Endothelial cell (in vitro differentiated cells): Measurements from ENCODE around the gene KRTAP2-1. TPM values are rescaled to one million over a fixed set of nuclear protein-coding genes. Genes with fewer than 3 reads are reported as not detected.

Experiments
- DNase-seq: peaks from one replicate; pipeline ENCODE4 v3.0.0; 2021; ENCODE audit warnings: low spot score
- H3K27ac Mint-ChIP-seq: one replicate; pipeline ENCODE4 v1.8.0; 2021; ENCODE audit warnings: mixed read lengths, inconsistent platforms; ENCODE audit not compliant: unreplicated experiment
- H3K27me3 Mint-ChIP-seq: one replicate; pipeline ENCODE4 v1.8.0; 2021; ENCODE audit warnings: mild to moderate bottlenecking, moderate library complexity, mixed read lengths, inconsistent platforms; ENCODE audit not compliant: unreplicated experiment
- H3K36me3 Mint-ChIP-seq: one replicate; pipeline ENCODE4 v1.8.0; 2021; ENCODE audit warnings: mild to moderate bottlenecking, low read depth, mixed read lengths, inconsistent platforms; ENCODE audit not compliant: unreplicated experiment
- H3K4me1 Mint-ChIP-seq: one replicate; pipeline ENCODE4 v1.8.0; 2021; ENCODE audit warnings: mild to moderate bottlenecking, mixed read lengths, inconsistent platforms; ENCODE audit not compliant: unreplicated experiment
- H3K4me3 Mint-ChIP-seq: one replicate; pipeline ENCODE4 v1.8.0; 2021; ENCODE audit warnings: mild to moderate bottlenecking, mixed read lengths, inconsistent platforms; ENCODE audit not compliant: unreplicated experiment
- H3K9me3 Mint-ChIP-seq: one replicate; pipeline ENCODE4 v1.8.0; 2021; ENCODE audit warnings: mixed read lengths, inconsistent platforms; ENCODE audit not compliant: unreplicated experiment
- total RNA-seq: library from RNA; stranded (reverse); fragmentation: NEBNext Ultra II Directional; extraction: Animal tissue kit (Norgen Biotek cat#: 25700); gene quantifications from one replicate; pipeline ENCODE4 v1.2.1, GENCODE V29; 2021; ENCODE audit not compliant: unreplicated experiment
- TF ChIP-seq, protein P1 (sequence below): fragments of 200-600 bp; sonication (generic); IDR thresholded peaks from one replicate; pipeline ENCODE4 v1.5.0; 2021; ENCODE audit warnings: antibody characterized with exemption; ENCODE audit not compliant: unreplicated experiment

Gene KRTAP2-1
- total RNA-seq, 1 donor from 2014 or later = not detected

DNA sequence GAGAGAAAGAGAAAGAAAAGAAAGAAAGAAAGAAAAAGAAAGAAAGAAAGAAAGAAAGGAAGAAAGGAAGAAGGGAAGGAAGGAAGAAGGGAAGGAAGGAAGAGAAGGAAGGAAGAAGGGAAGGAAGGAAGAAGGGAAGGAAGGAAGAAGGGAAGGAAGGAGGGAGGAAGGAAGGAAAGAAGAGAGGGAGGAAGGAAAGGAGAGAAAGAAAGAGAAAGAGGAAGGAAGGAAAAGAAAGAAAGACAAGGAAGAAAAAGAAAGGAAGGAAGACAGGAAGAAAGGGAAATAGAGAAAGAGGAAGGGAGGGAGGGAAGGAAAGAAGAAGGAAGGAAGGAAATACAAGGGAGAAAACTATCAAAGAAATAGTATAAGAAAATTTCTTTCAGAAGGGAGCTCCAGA, 29.7 kb upstream of the KRTAP2-1 start:
- Mint-ChIP-seq H3K27ac (no peak overlapping the region), H3K27me3 (peaks cover 4% of the 10 kb centered on the region), H3K36me3 (no peaks in the 10 kb centered on the region), H3K9me3 (no peaks in the 10 kb centered on the region), H3K4me1 (no peaks in the 10 kb centered on the region), H3K4me3 (no peak overlapping the region)
- TF ChIP-seq, protein P1, sequence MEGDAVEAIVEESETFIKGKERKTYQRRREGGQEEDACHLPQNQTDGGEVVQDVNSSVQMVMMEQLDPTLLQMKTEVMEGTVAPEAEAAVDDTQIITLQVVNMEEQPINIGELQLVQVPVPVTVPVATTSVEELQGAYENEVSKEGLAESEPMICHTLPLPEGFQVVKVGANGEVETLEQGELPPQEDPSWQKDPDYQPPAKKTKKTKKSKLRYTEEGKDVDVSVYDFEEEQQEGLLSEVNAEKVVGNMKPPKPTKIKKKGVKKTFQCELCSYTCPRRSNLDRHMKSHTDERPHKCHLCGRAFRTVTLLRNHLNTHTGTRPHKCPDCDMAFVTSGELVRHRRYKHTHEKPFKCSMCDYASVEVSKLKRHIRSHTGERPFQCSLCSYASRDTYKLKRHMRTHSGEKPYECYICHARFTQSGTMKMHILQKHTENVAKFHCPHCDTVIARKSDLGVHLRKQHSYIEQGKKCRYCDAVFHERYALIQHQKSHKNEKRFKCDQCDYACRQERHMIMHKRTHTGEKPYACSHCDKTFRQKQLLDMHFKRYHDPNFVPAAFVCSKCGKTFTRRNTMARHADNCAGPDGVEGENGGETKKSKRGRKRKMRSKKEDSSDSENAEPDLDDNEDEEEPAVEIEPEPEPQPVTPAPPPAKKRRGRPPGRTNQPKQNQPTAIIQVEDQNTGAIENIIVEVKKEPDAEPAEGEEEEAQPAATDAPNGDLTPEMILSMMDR = no peak
- DNase-seq = no peak

DNA sequence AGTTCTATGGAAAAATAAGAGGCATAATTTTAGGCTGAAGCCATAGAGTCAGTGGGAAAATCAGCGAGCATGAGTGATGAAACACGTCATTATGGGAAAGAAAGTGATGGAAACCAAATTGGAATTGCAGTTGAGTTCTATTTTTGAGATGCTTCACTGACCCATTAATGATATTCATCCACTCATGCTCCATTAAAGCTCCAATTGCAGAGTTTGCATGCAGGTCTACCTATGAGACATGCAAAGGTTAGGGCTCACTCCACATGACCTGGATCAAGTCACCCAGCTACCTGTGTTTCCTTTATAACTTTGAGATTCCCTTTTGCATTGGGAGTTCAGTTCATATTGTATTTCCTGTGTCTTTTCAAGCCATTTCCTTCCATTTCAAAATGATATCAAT, 26.6 kb upstream of the KRTAP2-1 start:
- no peak overlapping the region for H3K27ac Mint-ChIP-seq
- H3K4me1 Mint-ChIP-seq = no peaks in the 10 kb centered on the region
- H3K27me3 Mint-ChIP-seq = peaks cover 4% of the 10 kb centered on the region
- TF ChIP-seq, protein P1 = no peak
- no peaks in the 10 kb centered on the region for H3K9me3 Mint-ChIP-seq
- H3K4me3 Mint-ChIP-seq = no peak overlapping the region
- DNase-seq = no peak
- H3K36me3 Mint-ChIP-seq = no peaks in the 10 kb centered on the region

DNA sequence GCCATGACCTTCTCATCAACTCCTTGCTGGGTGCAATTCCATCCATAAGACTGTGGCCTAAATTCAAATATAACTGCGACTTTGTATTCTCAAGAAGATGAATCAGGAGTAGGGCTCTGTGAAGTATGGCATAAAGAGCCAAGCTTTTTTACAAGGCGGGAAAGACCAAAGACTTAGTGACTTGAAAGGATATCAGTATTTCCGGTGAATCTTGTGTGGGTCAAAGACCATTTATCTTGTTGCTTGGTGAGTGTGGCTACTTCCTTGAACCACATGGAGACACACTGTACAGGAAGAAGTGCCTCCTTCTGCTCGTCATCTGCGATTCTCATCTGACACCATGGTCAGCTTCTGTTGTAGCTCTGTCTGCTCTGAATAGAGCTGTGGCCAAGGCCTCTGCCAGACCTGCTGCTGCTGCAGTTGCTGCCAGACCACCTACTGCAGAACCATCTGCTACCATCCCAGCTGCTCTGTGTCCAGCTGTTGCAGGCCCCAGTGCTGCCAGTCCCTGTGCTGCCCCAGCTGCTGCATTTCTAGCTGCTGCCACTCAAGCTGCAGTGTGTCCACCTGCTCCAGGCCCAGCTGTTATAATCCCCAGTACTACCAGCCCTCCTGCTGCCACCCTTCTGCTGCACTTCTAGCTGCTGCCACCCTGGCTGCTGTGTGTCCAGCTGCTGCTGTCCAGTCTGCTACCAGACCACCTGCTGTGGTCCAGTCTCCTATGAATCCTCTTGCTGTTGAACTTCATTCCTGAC, 24.7 kb upstream of the KRTAP2-1 start:
- Mint-ChIP-seq H3K36me3 (no peaks in the 10 kb centered on the region), H3K27ac (no peak overlapping the region), H3K9me3 (no peaks in the 10 kb centered on the region), H3K4me1 (no peaks in the 10 kb centered on the region), H3K27me3 (peaks cover 4% of the 10 kb centered on the region), H3K4me3 (no peak overlapping the region)
- DNase-seq = no peak
- TF ChIP-seq, protein P1 = no peak

DNA sequence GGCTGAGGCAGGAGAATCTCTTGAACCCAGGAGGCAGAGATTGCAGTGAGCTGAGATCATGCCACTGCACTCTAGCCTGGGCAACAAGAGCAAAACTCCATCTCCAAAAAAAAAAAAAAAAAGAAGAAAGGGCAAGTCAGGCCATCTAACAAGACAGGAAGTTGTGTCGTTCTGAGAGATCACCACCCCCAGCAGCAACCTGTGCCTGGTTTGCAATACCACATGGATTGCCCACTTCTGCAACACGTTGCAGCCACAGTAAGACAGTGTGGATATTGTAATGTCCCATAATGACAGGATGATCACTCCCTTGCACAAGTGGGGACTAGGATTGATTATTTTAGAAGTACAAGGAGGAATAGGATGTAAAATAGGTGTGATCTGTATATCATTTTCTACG, 21.9 kb upstream of the KRTAP2-1 start:
- Mint-ChIP-seq H3K27ac (no peak overlapping the region), H3K4me3 (no peak overlapping the region), H3K27me3 (peaks cover 4% of the 10 kb centered on the region), H3K9me3 (no peaks in the 10 kb centered on the region), H3K4me1 (no peaks in the 10 kb centered on the region), H3K36me3 (no peaks in the 10 kb centered on the region)
- DNase-seq = no peak
- TF ChIP-seq, protein P1 = no peak

DNA sequence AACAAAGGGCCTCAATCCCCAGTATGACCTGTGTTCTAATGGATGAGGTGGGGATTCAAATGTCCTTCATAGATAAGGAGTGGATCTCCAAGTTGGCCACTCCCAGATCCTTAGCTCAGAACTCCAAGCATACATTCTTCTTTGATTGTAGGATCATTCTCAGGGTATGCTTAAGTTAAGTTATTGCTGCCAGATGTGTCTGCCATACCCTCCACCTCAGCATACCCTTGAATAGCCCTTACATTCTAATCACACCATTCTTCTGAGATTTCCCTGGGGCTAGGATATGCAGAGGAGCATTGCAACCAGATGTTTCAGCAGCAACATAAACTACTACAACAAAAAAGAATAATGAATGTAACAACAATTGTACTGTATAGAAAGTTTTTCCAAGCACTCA, 20.2 kb upstream of the KRTAP2-1 start:
- H3K27me3 Mint-ChIP-seq = peaks cover 5% of the 10 kb centered on the region
- TF ChIP-seq, protein P1 = no peak
- H3K27ac Mint-ChIP-seq = no peak overlapping the region
- H3K4me3 Mint-ChIP-seq = no peak overlapping the region
- no peaks in the 10 kb centered on the region for H3K4me1 Mint-ChIP-seq
- no peaks in the 10 kb centered on the region for H3K36me3 Mint-ChIP-seq
- no peak for DNase-seq
- H3K9me3 Mint-ChIP-seq = no peaks in the 10 kb centered on the region
